WTC11 (cell line): ENCODE data around the gene CCDC6. TPM values are rescaled to one million over a fixed set of nuclear protein-coding genes. Genes with fewer than 3 reads are reported as not detected.

Experiments
- ATAC-seq: fragments of 200-7000 bp; cut with Tn5 transposase; 2 replicates; pipeline ENCODE4 v1.10.0; 2021; ENCODE audit warnings: mild to moderate bottlenecking, moderate library complexity
- CTCF ChIA-PET: fragments of 300-600 bp; sonication (Branson Sonifier 250); formaldehyde crosslinking; loops from one replicate; lab custom pipeline; 2021; ENCODE audit warnings: antibody characterized with exemption; lab: Charles Lee
- POLR2A ChIA-PET: fragments of 350-600 bp; sonication (Branson Sonifier 250); formaldehyde crosslinking; loops from one replicate; lab custom pipeline; 2021; ENCODE audit warnings: antibody characterized with exemption; lab: Charles Lee
- DNase-seq: peaks from one replicate; pipeline ENCODE4 v3.0.0; 2021; ENCODE audit warnings: low spot score
- H3K27ac Mint-ChIP-seq: 2 replicates; pipeline ENCODE4 v1.8.0; 2021; ENCODE audit warnings: mixed read lengths
- H3K27me3 Mint-ChIP-seq: 2 replicates; pipeline ENCODE4 v1.8.0; 2021; ENCODE audit warnings: low read depth, mild to moderate bottlenecking, moderate library complexity, mixed read lengths
- H3K36me3 Mint-ChIP-seq: 2 replicates; pipeline ENCODE4 v1.8.0; 2021; ENCODE audit warnings: mixed read lengths
- H3K4me1 Mint-ChIP-seq: 2 replicates; pipeline ENCODE4 v1.8.0; 2022; ENCODE audit warnings: mixed read lengths
- H3K4me3 Mint-ChIP-seq: 2 replicates; pipeline ENCODE4 v1.8.0; 2021; ENCODE audit warnings: mild to moderate bottlenecking, moderate library complexity, mixed read lengths
- H3K9me3 Mint-ChIP-seq: 2 replicates; pipeline ENCODE4 v1.8.0; 2021; ENCODE audit warnings: mixed read lengths
- ATF2 ChIP-seq: sonication (generic); formaldehyde crosslinking; IDR thresholded peaks from 2 replicates; pipeline ENCODE4 v1.8.1; 2022; ENCODE audit warnings: low read depth, missing genetic modification reagents, borderline replicate concordance
- CDX4 ChIP-seq: fragments of 250-450 bp; sonication (Bioruptor Pico); IDR thresholded peaks from 2 replicates; pipeline ENCODE4 v1.9.0; 2021; ENCODE audit warnings: moderate library complexity, mild to moderate bottlenecking, inconsistent platforms, borderline replicate concordance
- CREM ChIP-seq: sonication (generic); formaldehyde crosslinking; IDR thresholded peaks from 2 replicates; pipeline ENCODE4 v1.8.1; 2022; ENCODE audit warnings: mild to moderate bottlenecking, missing genetic modification reagents, moderate library complexity
- CTCF ChIP-seq: fragments of 200-600 bp; IDR thresholded peaks from 2 replicates; pipeline ENCODE4 v1.8.0; 2022; ENCODE audit warnings: antibody characterized with exemption
- E2F1 ChIP-seq: sonication (generic); formaldehyde crosslinking; IDR thresholded peaks from 2 replicates; pipeline ENCODE4 v1.8.0; 2022; ENCODE audit warnings: mild to moderate bottlenecking, missing genetic modification reagents
- E2F4 ChIP-seq: sonication (generic); formaldehyde crosslinking; IDR thresholded peaks from 2 replicates; pipeline ENCODE4 v1.8.1; 2022; ENCODE audit warnings: low read depth, mild to moderate bottlenecking, moderate library complexity, missing genetic modification reagents, borderline replicate concordance
- ESRRA ChIP-seq: sonication (generic); formaldehyde crosslinking; IDR thresholded peaks from 2 replicates; pipeline ENCODE4 v1.8.1; 2022; ENCODE audit warnings: mild to moderate bottlenecking, missing genetic modification reagents, borderline replicate concordance
- ETV6 ChIP-seq: sonication (generic); formaldehyde crosslinking; IDR thresholded peaks from 2 replicates; pipeline ENCODE4 v1.8.1; 2022; ENCODE audit warnings: mild to moderate bottlenecking, missing genetic modification reagents
- FOXJ3 ChIP-seq: sonication (generic); formaldehyde crosslinking; IDR thresholded peaks from 2 replicates; pipeline ENCODE4 v1.9.0; 2021; ENCODE audit warnings: missing genetic modification reagents, mild to moderate bottlenecking, borderline replicate concordance
- GTF2I ChIP-seq: fragments of 250-450 bp; sonication (Bioruptor Pico); conservative IDR thresholded peaks from 2 replicates; pipeline ENCODE4 v1.4.0; 2021; ENCODE audit warnings: mild to moderate bottlenecking
- IRF2 ChIP-seq: sonication (generic); formaldehyde crosslinking; IDR thresholded peaks from 2 replicates; pipeline ENCODE4 v1.8.0; 2022; ENCODE audit warnings: low read depth, missing genetic modification reagents, borderline replicate concordance
- JUN ChIP-seq: sonication (generic); formaldehyde crosslinking; IDR thresholded peaks from 2 replicates; pipeline ENCODE4 v1.8.0; 2023; ENCODE audit warnings: mild to moderate bottlenecking, missing genetic modification reagents
- NFE2L1 ChIP-seq: sonication (generic); formaldehyde crosslinking; IDR thresholded peaks from 2 replicates; pipeline ENCODE4 v1.8.1; 2023; ENCODE audit warnings: missing genetic modification reagents
- NR2C2 ChIP-seq: sonication (generic); formaldehyde crosslinking; IDR thresholded peaks from 2 replicates; pipeline ENCODE4 v1.8.0; 2022; ENCODE audit warnings: mild to moderate bottlenecking, missing genetic modification reagents
- PRRX2 ChIP-seq: fragments of 250-450 bp; sonication (Bioruptor Pico); IDR thresholded peaks from 2 replicates; pipeline ENCODE4 v1.8.0; 2021; ENCODE audit warnings: mild to moderate bottlenecking
- RORB ChIP-seq: fragments of 250-450 bp; sonication (Bioruptor Pico); IDR thresholded peaks from 2 replicates; pipeline ENCODE4 v1.9.0; 2021; ENCODE audit warnings: mild to moderate bottlenecking
- SMAD4 ChIP-seq: sonication (generic); formaldehyde crosslinking; IDR thresholded peaks from 2 replicates; pipeline ENCODE4 v1.8.0; 2022; ENCODE audit warnings: mild to moderate bottlenecking, missing genetic modification reagents
- TP53 ChIP-seq: sonication (generic); formaldehyde crosslinking; IDR thresholded peaks from 2 replicates; pipeline ENCODE4 v1.8.1; 2023; ENCODE audit warnings: mild to moderate bottlenecking, missing genetic modification reagents
- ZNF138 ChIP-seq: sonication (generic); formaldehyde crosslinking; conservative IDR thresholded peaks from 2 replicates; pipeline ENCODE4 v1.8.1; 2022; ENCODE audit warnings: mild to moderate bottlenecking, moderate library complexity, missing genetic modification reagents
- ZNF219 ChIP-seq: sonication (generic); formaldehyde crosslinking; IDR thresholded peaks from 2 replicates; pipeline ENCODE4 v1.8.0; 2023; ENCODE audit warnings: missing genetic modification reagents, mild to moderate bottlenecking, borderline replicate concordance
- ZNF263 ChIP-seq: sonication (generic); formaldehyde crosslinking; IDR thresholded peaks from 2 replicates; pipeline ENCODE4 v1.8.1; 2022; ENCODE audit warnings: low read depth, mild to moderate bottlenecking, moderate library complexity, missing genetic modification reagents
- ZNF396 ChIP-seq: fragments of 250-450 bp; sonication (Bioruptor Pico); IDR thresholded peaks from 2 replicates; pipeline ENCODE4 v1.8.0; 2021; ENCODE audit warnings: mild to moderate bottlenecking, moderate library complexity, borderline replicate concordance
- ZNF416 ChIP-seq: fragments of 250-450 bp; sonication (Bioruptor Pico); IDR thresholded peaks from 2 replicates; pipeline ENCODE4 v1.9.0; 2021; ENCODE audit warnings: mild to moderate bottlenecking, inconsistent platforms
- ZNF512 ChIP-seq: sonication (generic); formaldehyde crosslinking; IDR thresholded peaks from 2 replicates; pipeline ENCODE4 v1.8.1; 2022; ENCODE audit warnings: missing genetic modification reagents, borderline replicate concordance
- ZSCAN18 ChIP-seq: fragments of 250-450 bp; sonication (Bioruptor Pico); IDR thresholded peaks from 2 replicates; pipeline ENCODE4 v2.1.2; 2022; ENCODE audit warnings: mild to moderate bottlenecking, moderate library complexity
- total RNA-seq: library from RNA; stranded (reverse); gene quantifications from 3 replicates; pipeline ENCODE4 v1.2.3, GENCODE V29; 2021

CCDC6 gene
- total RNA-seq, 1 experiment from 2014 or later = 55.2 TPM

- ChIA-PET CTCF (no interaction called here), POLR2A (no interaction called here)
- Mint-ChIP-seq H3K4me3 (no peak overlapping the region), H3K36me3 (peaks cover 60% of the 10 kb centered on the region), H3K27ac (no peak overlapping the region), H3K27me3 (no peaks in the 10 kb centered on the region; the same call in none of the 2 replicates), H3K4me1 (no peaks in the 10 kb centered on the region), H3K9me3 (peaks cover 81% of the 10 kb centered on the region)
- TF ChIP-seq SMAD4 (CRISPR knock-in tag) (no peak), FOXJ3 (CRISPR knock-in tag) (no peak), NFE2L1 (CRISPR knock-in tag) (no peak), ESRRA (CRISPR knock-in tag) (no peak), ETV6 (CRISPR knock-in tag) (no peak), E2F1 (CRISPR knock-in tag) (no peak), CTCF (no peak), CDX4 (CRISPR knock-in tag) (no peak), ZNF512 (CRISPR knock-in tag) (no peak), E2F4 (no peak), CREM (CRISPR knock-in tag) (no peak), IRF2 (no peak), ZNF219 (CRISPR knock-in tag) (no peak), GTF2I (CRISPR knock-in tag) (no peak), TP53 (no peak), RORB (CRISPR knock-in tag) (no peak), ZNF416 (CRISPR knock-in tag) (no peak)
- ATAC-seq (no peak), DNase-seq (no peak)
Observed at GRCh38 chr10:59774451-59774850, 131.9 kb downstream of the CCDC6 start.

- peaks cover 73% of the 10 kb centered on the region for H3K9me3 Mint-ChIP-seq
- ChIA-PET POLR2A (no interaction called here), CTCF (no interaction called here)
- peaks cover 56% of the 10 kb centered on the region for H3K36me3 Mint-ChIP-seq
- no peak overlapping the region for H3K4me3 Mint-ChIP-seq
- H3K27ac Mint-ChIP-seq = no peak overlapping the region
- no peaks in the 10 kb centered on the region; the same call in none of the 2 replicates for H3K27me3 Mint-ChIP-seq
- no peak for DNase-seq
- no peaks in the 10 kb centered on the region for H3K4me1 Mint-ChIP-seq
- ATAC-seq = no peak
- TF ChIP-seq NR2C2 (CRISPR knock-in tag) (no peak), ZNF263 (CRISPR knock-in tag) (no peak), ZSCAN18 (CRISPR knock-in tag) (no peak), ATF2 (CRISPR knock-in tag) (no peak), GTF2I (CRISPR knock-in tag) (no peak), PRRX2 (CRISPR knock-in tag) (no peak), JUN (CRISPR knock-in tag) (no peak), ZNF396 (no peak), ZNF416 (CRISPR knock-in tag) (no peak), FOXJ3 (CRISPR knock-in tag) (no peak), ZNF138 (no peak)
Observed at GRCh38 chr10:59773088-59773487, 133.3 kb downstream of the CCDC6 start.
